Uterus (tissue), 2 donors: Measurements from ENCODE around the gene TREM1.

Experiments used
- POLR2A ChIP-seq, 2 donors: fragments of 450-650 bp; IDR thresholded peaks; one replicate each; pipeline ENCODE4 v1.6.1; 2016; ENCODE audit warnings: antibody characterized with exemption in 2 of 2, mild to moderate bottlenecking in 1 of 2, moderate library complexity in 1 of 2
- TF ChIP-seq, protein P1 (sequence below), 4 experiments: fragments of 200-600 bp in 2 of 4; fragments of 450-650 bp in 2 of 4; sonication (generic) in 2 of 4; IDR thresholded peaks; one replicate each; pipeline ENCODE4 v1.5.1; 2016 to 2019; ENCODE audit warnings: antibody characterized with exemption in 4 of 4, mild to moderate bottlenecking in 2 of 4, moderate library complexity in 1 of 4

DNA sequence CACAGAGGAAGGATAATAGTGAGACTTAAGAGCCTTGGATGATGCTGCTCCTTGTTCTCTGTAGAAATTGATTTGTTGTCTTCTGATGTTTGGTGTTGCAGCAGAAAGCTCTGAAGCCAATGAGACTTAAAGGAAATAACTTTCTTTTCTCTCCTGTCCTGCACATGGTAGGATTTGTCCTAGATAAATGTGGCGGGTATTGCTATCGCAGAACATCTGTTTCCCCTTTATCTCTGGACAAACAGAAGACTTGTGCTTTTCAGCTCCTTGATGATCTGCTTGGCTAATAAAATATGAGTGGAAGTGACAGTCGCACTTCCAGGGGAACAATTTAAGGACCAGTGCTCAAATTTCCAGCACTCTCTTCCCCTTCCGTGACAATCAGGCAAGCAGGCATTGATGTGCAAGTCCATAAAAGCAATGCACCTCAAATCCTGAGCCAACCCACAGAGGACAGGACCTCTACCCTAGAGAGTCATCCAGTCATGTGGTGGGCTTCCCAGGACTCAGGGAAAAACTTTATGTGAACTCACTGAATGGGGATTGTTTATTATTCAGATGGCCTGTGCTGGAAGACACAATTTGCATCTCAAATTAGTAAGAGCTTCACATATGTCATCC, 39.1 kb upstream of the TREM1 start:
- TF ChIP-seq POLR2A (IDR thresholded peaks at IDR 0.05), result no peak
- TF ChIP-seq, protein P1, sequence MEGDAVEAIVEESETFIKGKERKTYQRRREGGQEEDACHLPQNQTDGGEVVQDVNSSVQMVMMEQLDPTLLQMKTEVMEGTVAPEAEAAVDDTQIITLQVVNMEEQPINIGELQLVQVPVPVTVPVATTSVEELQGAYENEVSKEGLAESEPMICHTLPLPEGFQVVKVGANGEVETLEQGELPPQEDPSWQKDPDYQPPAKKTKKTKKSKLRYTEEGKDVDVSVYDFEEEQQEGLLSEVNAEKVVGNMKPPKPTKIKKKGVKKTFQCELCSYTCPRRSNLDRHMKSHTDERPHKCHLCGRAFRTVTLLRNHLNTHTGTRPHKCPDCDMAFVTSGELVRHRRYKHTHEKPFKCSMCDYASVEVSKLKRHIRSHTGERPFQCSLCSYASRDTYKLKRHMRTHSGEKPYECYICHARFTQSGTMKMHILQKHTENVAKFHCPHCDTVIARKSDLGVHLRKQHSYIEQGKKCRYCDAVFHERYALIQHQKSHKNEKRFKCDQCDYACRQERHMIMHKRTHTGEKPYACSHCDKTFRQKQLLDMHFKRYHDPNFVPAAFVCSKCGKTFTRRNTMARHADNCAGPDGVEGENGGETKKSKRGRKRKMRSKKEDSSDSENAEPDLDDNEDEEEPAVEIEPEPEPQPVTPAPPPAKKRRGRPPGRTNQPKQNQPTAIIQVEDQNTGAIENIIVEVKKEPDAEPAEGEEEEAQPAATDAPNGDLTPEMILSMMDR (IDR thresholded peaks at IDR 0.05), result no peak
